Measurements from ENCODE around the gene CROCC2.

DNA sequence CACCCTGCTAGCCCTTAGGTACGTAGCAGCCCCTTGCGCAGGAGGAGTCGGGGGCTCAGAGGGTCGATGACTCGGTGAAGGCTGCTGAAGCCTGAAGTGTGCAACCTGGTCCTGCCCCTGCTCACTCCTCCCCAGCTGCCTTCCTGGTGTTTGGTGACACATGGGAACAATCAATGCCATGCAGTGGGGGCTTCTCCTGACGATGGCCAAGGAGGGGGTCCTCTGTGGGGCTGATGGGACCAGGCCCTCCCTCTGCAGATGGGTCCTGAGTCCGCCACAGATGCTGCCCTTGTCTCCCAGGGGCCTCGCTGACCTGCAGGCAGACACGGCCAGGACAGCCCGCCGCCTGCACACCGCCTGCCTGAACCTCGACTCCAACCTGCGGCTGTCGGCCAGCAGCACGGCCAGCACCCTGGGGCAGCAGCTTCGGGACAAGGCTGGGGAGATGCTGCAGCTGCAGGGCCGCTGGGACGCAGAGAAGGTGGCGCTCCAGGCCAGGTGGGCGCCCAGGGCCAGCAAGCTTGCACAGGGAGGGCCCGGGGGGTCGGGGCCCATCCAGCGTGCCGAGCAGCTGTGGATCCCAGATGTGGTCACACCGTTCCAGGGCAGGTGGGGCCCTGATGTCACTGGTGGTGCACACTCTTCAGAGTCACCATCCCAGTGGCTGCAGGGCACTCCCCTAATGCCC lies 24.6 kb downstream of the CROCC2 start:
- TF ChIP-seq POLR2A (IDR thresholded peaks at IDR 0.05), result no peak
- no peak for TF ChIP-seq CTCF (IDR thresholded peaks at IDR 0.05)

Data from sigmoid colon (tissue), 3 donors.